Measurements from ENCODE around the gene ATP10D. TPM values are rescaled to one million over a fixed set of nuclear protein-coding genes. Genes with fewer than 3 reads are reported as not detected.
A peak's percentile ranks its signal among the peaks of the same experiment; 100 is the strongest.

The ATP10D gene
- total RNA-seq, 1 donor from 2014 or later, result 34.9 TPM

DNA sequence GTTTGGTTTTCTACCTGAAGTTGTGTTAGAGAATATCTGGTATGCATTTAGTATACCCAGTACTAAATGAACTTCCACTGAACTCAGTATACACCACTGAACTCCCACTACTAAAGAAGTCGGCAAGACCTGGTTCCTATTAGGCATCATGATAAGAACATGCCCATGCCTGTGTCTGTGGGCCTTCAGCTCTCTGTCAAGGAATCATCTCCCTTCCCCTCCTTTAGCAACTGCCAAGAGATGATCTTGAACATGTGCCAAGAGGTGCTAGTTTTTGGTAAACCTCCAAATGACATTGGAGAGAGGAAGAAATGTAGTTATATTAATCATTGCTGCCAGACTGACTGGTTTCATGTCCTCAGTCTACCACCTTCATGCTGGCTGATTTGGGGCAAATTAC lies 113.2 kb downstream of the ATP10D start:
- Mint-ChIP-seq H3K27ac (peak overlapping the region; percentile 78), H3K4me3 (no peak overlapping the region), H3K9me3 (no peaks in the 10 kb centered on the region), H3K27me3 (ENCODE audit: low read depth) (no peaks in the 10 kb centered on the region), H3K36me3 (peaks cover 2% of the 10 kb centered on the region), H3K4me1 (peaks cover 26% of the 10 kb centered on the region)
- DNase-seq (ENCODE audit: low spot score in 2 of 2, unreplicated experiment in 2 of 2), result no peak
- TF ChIP-seq, protein P1, sequence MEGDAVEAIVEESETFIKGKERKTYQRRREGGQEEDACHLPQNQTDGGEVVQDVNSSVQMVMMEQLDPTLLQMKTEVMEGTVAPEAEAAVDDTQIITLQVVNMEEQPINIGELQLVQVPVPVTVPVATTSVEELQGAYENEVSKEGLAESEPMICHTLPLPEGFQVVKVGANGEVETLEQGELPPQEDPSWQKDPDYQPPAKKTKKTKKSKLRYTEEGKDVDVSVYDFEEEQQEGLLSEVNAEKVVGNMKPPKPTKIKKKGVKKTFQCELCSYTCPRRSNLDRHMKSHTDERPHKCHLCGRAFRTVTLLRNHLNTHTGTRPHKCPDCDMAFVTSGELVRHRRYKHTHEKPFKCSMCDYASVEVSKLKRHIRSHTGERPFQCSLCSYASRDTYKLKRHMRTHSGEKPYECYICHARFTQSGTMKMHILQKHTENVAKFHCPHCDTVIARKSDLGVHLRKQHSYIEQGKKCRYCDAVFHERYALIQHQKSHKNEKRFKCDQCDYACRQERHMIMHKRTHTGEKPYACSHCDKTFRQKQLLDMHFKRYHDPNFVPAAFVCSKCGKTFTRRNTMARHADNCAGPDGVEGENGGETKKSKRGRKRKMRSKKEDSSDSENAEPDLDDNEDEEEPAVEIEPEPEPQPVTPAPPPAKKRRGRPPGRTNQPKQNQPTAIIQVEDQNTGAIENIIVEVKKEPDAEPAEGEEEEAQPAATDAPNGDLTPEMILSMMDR (IDR thresholded peaks at IDR 0.05; ENCODE audit: unreplicated experiment), result no peak

DNA sequence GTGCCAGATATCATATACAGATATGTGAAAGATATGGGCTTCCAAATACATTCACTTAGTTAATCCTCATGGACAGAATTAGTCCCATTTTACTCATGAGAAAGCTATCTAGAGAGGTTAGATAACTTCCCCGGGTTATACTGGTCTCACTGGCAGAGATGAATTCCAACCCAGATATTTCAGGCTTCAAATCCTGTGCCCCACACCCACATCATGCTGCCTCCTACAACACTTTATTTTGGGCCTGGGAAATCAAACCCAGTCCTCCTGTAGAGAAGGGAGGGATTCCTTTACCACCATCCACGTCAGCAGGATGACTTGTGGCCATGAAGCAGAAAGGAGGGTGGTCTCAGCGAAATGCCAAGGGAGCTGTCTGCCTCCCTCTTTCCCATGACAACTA lies 113.8 kb downstream of the ATP10D start:
- no peak overlapping the region for H3K27ac Mint-ChIP-seq
- no peak for DNase-seq (ENCODE audit: low spot score in 2 of 2, unreplicated experiment in 2 of 2)

DNA sequence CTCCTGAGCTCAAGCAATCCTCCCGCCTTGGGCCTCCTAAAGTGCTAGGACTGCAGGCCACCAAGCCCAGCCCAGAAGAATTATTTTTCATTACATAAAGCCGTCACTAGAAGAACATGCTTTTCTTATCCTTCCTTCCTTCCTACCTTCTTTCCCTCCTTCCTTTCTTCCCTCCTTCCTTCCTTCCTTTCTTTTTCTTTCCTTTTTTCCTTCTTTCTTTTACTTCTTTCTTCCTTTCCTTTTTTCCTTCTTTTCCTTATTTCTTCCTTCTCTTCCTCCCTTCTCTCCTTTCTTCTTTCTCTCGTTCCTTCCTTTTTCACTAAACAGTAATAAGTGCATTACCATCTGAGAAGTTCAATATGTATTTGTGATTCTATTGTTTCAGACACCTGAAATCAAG lies 121.4 kb downstream of the ATP10D start:
- Mint-ChIP-seq H3K4me3 (no peak overlapping the region), H3K27ac (no peak overlapping the region), H3K9me3 (peaks cover 3% of the 10 kb centered on the region), H3K27me3 (ENCODE audit: low read depth) (no peaks in the 10 kb centered on the region), H3K36me3 (peaks cover 5% of the 10 kb centered on the region), H3K4me1 (no peaks in the 10 kb centered on the region)
- TF ChIP-seq, protein P1 (IDR thresholded peaks at IDR 0.05; ENCODE audit: unreplicated experiment), result no peak
- DNase-seq (ENCODE audit: low spot score in 2 of 2, unreplicated experiment in 2 of 2), result no peak

More for the DNA sequence above, 113.8 kb downstream of the ATP10D start:
- no peak overlapping the region for H3K4me3 Mint-ChIP-seq
- H3K27me3 Mint-ChIP-seq (ENCODE audit: low read depth), result no peaks in the 10 kb centered on the region
- TF ChIP-seq, protein P1 (IDR thresholded peaks at IDR 0.05; ENCODE audit: unreplicated experiment), result no peak
- peaks cover 26% of the 10 kb centered on the region for H3K4me1 Mint-ChIP-seq
- no peaks in the 10 kb centered on the region for H3K9me3 Mint-ChIP-seq
- H3K36me3 Mint-ChIP-seq, result peaks cover 2% of the 10 kb centered on the region

DNA sequence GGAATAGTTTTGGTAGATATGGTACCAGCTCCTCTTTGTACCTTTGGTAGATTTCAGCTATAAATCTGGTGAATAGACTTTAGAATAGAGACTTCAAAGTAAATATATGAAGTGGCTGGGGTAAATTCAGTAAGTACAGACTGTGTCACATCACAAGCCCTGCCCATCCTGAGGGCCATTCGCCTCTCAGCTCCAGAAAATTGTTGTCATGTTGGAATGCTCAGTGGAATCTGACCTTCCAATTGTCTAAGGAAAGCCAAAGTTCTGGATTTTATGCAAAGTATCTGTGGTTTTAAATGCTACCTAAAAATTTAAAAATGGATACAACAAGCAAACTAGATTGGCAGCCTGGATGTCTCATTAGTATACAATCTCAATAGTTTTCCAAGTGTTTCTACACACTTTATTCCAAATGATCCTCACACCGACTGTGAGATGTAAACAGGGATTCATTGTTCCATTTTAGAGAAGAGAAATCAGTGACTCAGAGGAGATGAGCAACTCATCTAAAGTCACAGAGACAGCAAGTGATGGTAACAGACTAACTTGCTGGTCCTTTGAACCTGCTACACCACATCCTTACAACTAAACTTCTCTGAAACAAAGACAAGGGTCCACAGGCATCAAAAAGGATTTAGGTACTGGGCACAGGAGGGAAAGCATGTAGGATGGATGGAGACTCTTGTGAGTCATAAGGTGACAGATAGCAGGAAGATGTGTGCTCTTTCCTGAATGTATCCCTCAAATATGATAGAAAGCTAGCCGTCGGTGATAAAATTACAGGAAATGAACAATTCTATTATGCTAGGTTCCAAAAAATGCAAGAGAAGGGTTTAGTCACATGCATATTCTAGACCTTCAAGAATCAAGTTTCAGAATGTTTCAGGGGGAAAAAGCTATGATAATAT lies 127.3 kb downstream of the ATP10D start:
- H3K4me3 Mint-ChIP-seq, result no peak overlapping the region
- no peak for DNase-seq (ENCODE audit: low spot score in 2 of 2, unreplicated experiment in 2 of 2)
- no peak overlapping the region for H3K27ac Mint-ChIP-seq

DNA sequence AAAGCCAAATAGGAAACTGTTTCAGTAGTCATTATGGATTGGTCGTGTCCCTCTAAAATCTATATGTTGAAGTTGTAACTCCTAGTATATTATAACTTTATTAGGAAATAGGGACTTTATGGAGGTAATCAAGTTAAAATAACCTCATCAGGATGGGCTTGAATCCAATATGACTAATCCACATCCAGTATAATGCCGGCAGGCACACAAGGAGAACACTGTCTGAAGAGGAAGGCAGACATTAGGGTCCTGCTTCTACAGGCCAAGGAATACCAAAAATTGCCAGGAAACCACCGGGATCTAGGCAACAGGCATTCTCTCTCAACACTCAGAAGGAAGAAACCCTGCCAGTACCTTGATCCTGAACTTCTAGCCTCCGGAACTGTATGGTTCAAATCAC lies 130.3 kb downstream of the ATP10D start:
- H3K9me3 Mint-ChIP-seq, result peaks cover 3% of the 10 kb centered on the region
- no peaks in the 10 kb centered on the region for H3K4me1 Mint-ChIP-seq
- no peaks in the 10 kb centered on the region for H3K36me3 Mint-ChIP-seq
- TF ChIP-seq, protein P1 (IDR thresholded peaks at IDR 0.05; ENCODE audit: unreplicated experiment), result no peak
- no peaks in the 10 kb centered on the region for H3K27me3 Mint-ChIP-seq (ENCODE audit: low read depth)
- no peak overlapping the region for H3K4me3 Mint-ChIP-seq
- no peak overlapping the region for H3K27ac Mint-ChIP-seq
- DNase-seq (ENCODE audit: low spot score in 2 of 2, unreplicated experiment in 2 of 2), result no peak

More for the DNA sequence above, 127.3 kb downstream of the ATP10D start:
- TF ChIP-seq, protein P1 (IDR thresholded peaks at IDR 0.05; ENCODE audit: unreplicated experiment), result no peak
- H3K36me3 Mint-ChIP-seq, result no peaks in the 10 kb centered on the region
- no peaks in the 10 kb centered on the region for H3K4me1 Mint-ChIP-seq
- H3K9me3 Mint-ChIP-seq, result peaks cover 3% of the 10 kb centered on the region
- H3K27me3 Mint-ChIP-seq (ENCODE audit: low read depth), result no peaks in the 10 kb centered on the region

Measured in mesothelial cell of epicardium (in vitro differentiated cells).